GM23338 (cell line): Measurements from ENCODE around the gene ZC3H7A.

Experiments used
- CTCF ChIP-seq, 2 experiments: fragments of 200-600 bp in 1 of 2; sonication (generic) in 1 of 2; conservative IDR thresholded peaks; 2 replicates each; pipeline versions ENCODE4 v1.5.1 to v1.6.1; 2016 to 2017; ENCODE audit warnings: antibody characterized with exemption in 2 of 2, low read depth in 2 of 2, mild to moderate bottlenecking in 2 of 2, moderate library complexity in 1 of 2
- ETS1 ChIP-seq: IDR thresholded peaks from 2 replicates; pipeline ENCODE4 v1.6.1; 2016; ENCODE audit warnings: antibody characterized with exemption
- EZH2 ChIP-seq: fragments of 200-600 bp; sonication (generic); IDR thresholded peaks from one replicate; pipeline ENCODE4 v1.8.0; 2017; ENCODE audit warnings: antibody characterized with exemption, mild to moderate bottlenecking, low read depth; ENCODE audit not compliant: unreplicated experiment
- EZH2phosphoT487 ChIP-seq: fragments of 200-600 bp; sonication (generic); IDR thresholded peaks from one replicate; pipeline ENCODE4 v1.8.1; 2018; ENCODE audit warnings: antibody characterized with exemption; ENCODE audit not compliant: unreplicated experiment
- POLR2AphosphoS5 ChIP-seq: IDR thresholded peaks from 2 replicates; pipeline ENCODE4 v1.6.1; 2016; ENCODE audit warnings: antibody characterized with exemption, low read depth
- REST ChIP-seq: IDR thresholded peaks from one replicate; pipeline ENCODE4 v1.6.1; 2018; ENCODE audit warnings: antibody characterized with exemption; ENCODE audit not compliant: unreplicated experiment

GRCh38 chr16:11779074-11779473 is 18.0 kb downstream of the ZC3H7A start:
- TF ChIP-seq EZH2 (no peak), CTCF (conservative IDR thresholded peaks at IDR 0.05; ENCODE audit: low read depth in 2 of 2) (no peak), EZH2phosphoT487 (no peak), REST (no peak), POLR2AphosphoS5 (no peak), ETS1 (no peak)
